Common myeloid progenitor, CD34-positive (primary cell): ENCODE measurements around the gene MYEF2.

Experiments
- CTCF ChIA-PET: fragments of 350-600 bp; sonication (Branson Sonifier 250); formaldehyde crosslinking; loops from one replicate; lab custom pipeline; 2021; ENCODE audit warnings: antibody characterized with exemption; lab: Charles Lee
- POLR2A ChIA-PET: fragments of 350-600 bp; sonication (Branson Sonifier 250); formaldehyde crosslinking; loops from one replicate; lab custom pipeline; 2021; ENCODE audit warnings: antibody characterized with exemption; lab: Charles Lee
- DNase-seq, 3 donors: peaks; one replicate each; pipeline versions ENCODE4 v3.0.0 to v3.0.0-alpha.2; 2013
- H3K27ac ChIP-seq, 2 experiments: 1 replicate in 1 of 2; 2 replicates in 1 of 2; pipeline ENCODE4 v1.7.0; 2013; ENCODE audit warnings: inconsistent platforms in 2 of 2, low read length in 2 of 2, mild to moderate bottlenecking in 2 of 2, low read depth in 1 of 2, moderate library complexity in 1 of 2; ENCODE audit not compliant: severe bottlenecking in 2 of 2, insufficient read depth in 1 of 2, poor library complexity in 1 of 2
- H3K27me3 ChIP-seq, 5 experiments: replicated peaks in 2 of 5; 1 replicate in 3 of 5; 2 replicates in 2 of 5; pipeline versions ENCODE4 v1.6.1 to v1.7.0; 2013; ENCODE audit warnings: low read length in 4 of 5, mild to moderate bottlenecking in 2 of 5, moderate library complexity in 2 of 5, inconsistent platforms in 1 of 5; ENCODE audit not compliant: insufficient read depth in 5 of 5, control insufficient read depth in 4 of 5
- H3K36me3 ChIP-seq, 4 experiments: 1 replicate in 2 of 4; 2 replicates in 2 of 4; pipeline versions ENCODE4 v1.6.1 to v1.7.0; 2013; ENCODE audit warnings: low read length in 3 of 4, control low read depth in 1 of 4, mild to moderate bottlenecking in 1 of 4; ENCODE audit not compliant: control insufficient read depth in 4 of 4, insufficient read depth in 4 of 4
- H3K4me1 ChIP-seq, 4 experiments: 1 replicate in 3 of 4; 2 replicates in 1 of 4; pipeline versions ENCODE4 v1.6.1 to v1.7.1; 2013; ENCODE audit warnings: low read length in 3 of 4, mild to moderate bottlenecking in 3 of 4, control low read depth in 1 of 4, inconsistent platforms in 1 of 4, moderate library complexity in 1 of 4; ENCODE audit not compliant: control insufficient read depth in 4 of 4, insufficient read depth in 4 of 4; ENCODE audit errors: control extremely low read depth in 1 of 4
- H3K4me3 ChIP-seq, 7 experiments: 1 replicate in 4 of 7; 2 replicates in 3 of 7; pipeline versions ENCODE4 v1.5.1 to v1.7.0; 2013; ENCODE audit warnings: mild to moderate bottlenecking in 7 of 7, low read length in 6 of 7, moderate library complexity in 6 of 7, inconsistent platforms in 2 of 7, low read depth in 2 of 7, control low read depth in 1 of 7; ENCODE audit not compliant: insufficient read depth in 4 of 7, control insufficient read depth in 1 of 7; ENCODE audit errors: extremely low read depth in 1 of 7
- H3K9me3 ChIP-seq, 5 experiments: 1 replicate in 4 of 5; 2 replicates in 1 of 5; pipeline versions ENCODE4 v1.6.1 to v1.7.1; 2013; ENCODE audit warnings: low read length in 4 of 5, mild to moderate bottlenecking in 2 of 5, inconsistent platforms in 1 of 5, low read depth in 1 of 5, moderate library complexity in 1 of 5; ENCODE audit not compliant: control insufficient read depth in 4 of 5, insufficient read depth in 2 of 5; ENCODE audit errors: control extremely low read depth in 1 of 5
- WGBS: methylation state at CpG from one replicate; pipeline ENCODE4 v1.1.5; 2013; ENCODE audit not compliant: insufficient coverage; 5-methylcytosine and 5-hydroxymethylcytosine counted together

MYEF2 gene

GRCh38 chr15:48147358-48147757 is 30.7 kb downstream of the MYEF2 start:
- Histone ChIP-seq H3K9me3 (no peaks in the 10 kb centered on the region), H3K4me3 (no peak overlapping the region), H3K4me1 (peaks cover 0 to 5% (median 0%) of the 10 kb centered on the region in 4 experiments), H3K27ac (no peak overlapping the region), H3K27me3 (no peaks in the 10 kb centered on the region), H3K36me3 (peaks cover 6 to 27% (median 16%) of the 10 kb centered on the region in 4 experiments)
- POLR2A ChIA-PET = no interaction called here
- CTCF ChIA-PET = no interaction called here
- no peak for DNase-seq

- Histone ChIP-seq H3K4me1 (peaks cover 0 to 5% (median 0%) of the 10 kb centered on the region in 4 experiments), H3K36me3 (peaks cover 3 to 26% (median 10%) of the 10 kb centered on the region in 4 experiments), H3K9me3 (no peaks in the 10 kb centered on the region), H3K4me3 (no peak overlapping the region), H3K27ac (no peak overlapping the region), H3K27me3 (no peaks in the 10 kb centered on the region)
- DNase-seq = no peak
- CTCF ChIA-PET = no interaction called here
- POLR2A ChIA-PET = no interaction called here
Observed at GRCh38 chr15:48145923-48146322, 32.2 kb downstream of the MYEF2 start.

GRCh38 chr15:48144889-48145288 is 33.2 kb downstream of the MYEF2 start:
- ChIA-PET CTCF (no interaction called here), POLR2A (no interaction called here)
- no peak overlapping the region for H3K4me3 ChIP-seq
- peaks cover 0 to 5% (median 0%) of the 10 kb centered on the region in 4 experiments for H3K4me1 ChIP-seq
- peak in 2 of 3 donors; percentile 5 to 20 for DNase-seq
- H3K36me3 ChIP-seq = peaks cover 3 to 24% (median 8%) of the 10 kb centered on the region in 4 experiments
- WGBS = no CpG with 5 or more reads among the region's 1 CpG
- H3K9me3 ChIP-seq = no peaks in the 10 kb centered on the region
- no peaks in the 10 kb centered on the region for H3K27me3 ChIP-seq
- H3K27ac ChIP-seq = no peak overlapping the region

- no peak for DNase-seq
- H3K27ac ChIP-seq = no peak overlapping the region
- ChIA-PET CTCF (no interaction called here), POLR2A (interaction anchor here (0.8 kb wide), 1 partner anchor 641 kb away, joined by 3 read pairs; no protein-coding TSS in a partner anchor)
- no peak overlapping the region for H3K4me3 ChIP-seq
- no peaks in the 10 kb centered on the region for H3K9me3 ChIP-seq
- H3K4me1 ChIP-seq = peaks cover 0 to 5% (median 0%) of the 10 kb centered on the region in 4 experiments
- peaks cover 2 to 20% (median 5%) of the 10 kb centered on the region in 4 experiments for H3K36me3 ChIP-seq
- no peaks in the 10 kb centered on the region for H3K27me3 ChIP-seq
- no CpG with 5 or more reads among the region's 1 CpG for WGBS
Observed at GRCh38 chr15:48143856-48144255, 34.2 kb downstream of the MYEF2 start.

GRCh38 chr15:48132874-48133273 is 45.2 kb downstream of the MYEF2 start:
- Histone ChIP-seq H3K9me3 (no peaks in the 10 kb centered on the region), H3K4me3 (no peak overlapping the region), H3K27ac (no peak overlapping the region), H3K4me1 (no peaks in the 10 kb centered on the region), H3K27me3 (no peaks in the 10 kb centered on the region), H3K36me3 (no peaks in the 10 kb centered on the region)
- ChIA-PET POLR2A (no interaction called here), CTCF (no interaction called here)
- DNase-seq = no peak
- WGBS = 100% methylated on average over 2 of the region's 6 CpGs

- Histone ChIP-seq H3K27me3 (peaks cover 0 to 4% (median 0%) of the 10 kb centered on the region in 5 experiments), H3K4me1 (no peaks in the 10 kb centered on the region), H3K27ac (no peak overlapping the region), H3K4me3 (no peak overlapping the region), H3K9me3 (no peaks in the 10 kb centered on the region), H3K36me3 (no peaks in the 10 kb centered on the region)
- POLR2A ChIA-PET = no interaction called here
- CTCF ChIA-PET = no interaction called here
- no peak for DNase-seq
Observed at GRCh38 chr15:48131324-48131723, 46.8 kb downstream of the MYEF2 start.

- CTCF ChIA-PET = no interaction called here
- H3K4me1 ChIP-seq = no peaks in the 10 kb centered on the region
- POLR2A ChIA-PET = no interaction called here
- H3K27me3 ChIP-seq = peaks cover 2 to 14% (median 4%) of the 10 kb centered on the region in 5 experiments
- DNase-seq = no peak
- H3K4me3 ChIP-seq = no peak overlapping the region
- no peaks in the 10 kb centered on the region for H3K36me3 ChIP-seq
- WGBS = 97% methylated on average over 3 of the region's 6 CpGs
- H3K9me3 ChIP-seq = no peaks in the 10 kb centered on the region
- no peak overlapping the region for H3K27ac ChIP-seq
Observed at GRCh38 chr15:48126667-48127355, 51.3 kb downstream of the MYEF2 start.
